HG03159 (cell line): ENCODE measurements around the gene TMEM47.

Experiments used
- ATAC-seq: cut with Tn5 transposase; IDR thresholded peaks from one replicate; pipeline ENCODE4 v1.9.1; 2021; ENCODE audit warnings: mild to moderate bottlenecking, moderate library complexity; ENCODE audit not compliant: unreplicated experiment

Gene TMEM47

DNA sequence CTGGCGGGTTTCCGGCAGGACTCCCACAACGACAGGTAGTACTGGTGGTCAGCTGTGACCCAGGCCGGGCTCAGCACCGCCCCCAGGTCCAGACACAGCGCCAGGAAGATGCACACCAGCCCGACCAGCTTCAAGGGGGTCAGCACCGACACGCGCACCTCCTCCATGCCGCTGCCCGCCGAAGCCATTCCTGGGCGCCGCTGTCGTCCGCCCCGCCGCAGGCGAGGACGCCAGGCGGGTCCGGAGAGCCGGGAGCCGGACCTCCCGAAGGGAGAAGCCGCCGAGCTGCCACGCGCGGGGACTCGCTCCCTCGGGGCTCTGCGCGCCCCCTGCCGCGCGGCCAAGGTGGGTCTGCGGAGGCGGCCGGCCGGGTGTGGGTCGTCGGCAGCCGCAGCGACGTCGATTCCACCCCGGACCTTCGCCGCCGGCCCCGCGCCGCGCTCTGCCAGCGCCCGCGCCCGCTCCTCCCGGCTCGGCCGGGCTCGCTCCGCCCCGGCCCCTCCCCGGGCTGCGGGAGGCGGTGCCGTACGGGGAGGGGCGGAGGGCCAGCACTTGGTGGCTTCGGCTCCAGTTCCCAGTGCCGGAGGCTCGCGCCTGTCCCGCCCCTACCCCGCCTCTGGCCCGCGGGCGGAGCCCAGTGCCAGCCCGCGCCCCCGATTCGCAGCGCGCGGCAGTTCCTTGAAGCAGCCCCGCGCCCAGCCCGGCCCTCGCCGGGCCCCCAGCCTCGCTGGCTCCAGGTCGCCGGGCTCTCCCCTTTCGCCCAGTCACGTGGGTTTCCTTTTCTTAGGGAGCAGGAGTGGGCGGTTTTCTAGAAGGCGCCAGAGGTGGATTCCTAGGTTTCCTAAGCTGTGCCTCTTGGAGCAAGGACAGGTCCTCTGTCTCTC is at the start of gene TMEM47:
TMEM47 (minus strand) TSS at position 444 of the 884 bp plus-strand sequence; CDS start at position 188, 256 bp downstream.
- no peak for ATAC-seq

- ATAC-seq: no peak
Observed at GRCh38 chrX:34687095-34687494, 30.0 kb upstream of the TMEM47 start.

DNA sequence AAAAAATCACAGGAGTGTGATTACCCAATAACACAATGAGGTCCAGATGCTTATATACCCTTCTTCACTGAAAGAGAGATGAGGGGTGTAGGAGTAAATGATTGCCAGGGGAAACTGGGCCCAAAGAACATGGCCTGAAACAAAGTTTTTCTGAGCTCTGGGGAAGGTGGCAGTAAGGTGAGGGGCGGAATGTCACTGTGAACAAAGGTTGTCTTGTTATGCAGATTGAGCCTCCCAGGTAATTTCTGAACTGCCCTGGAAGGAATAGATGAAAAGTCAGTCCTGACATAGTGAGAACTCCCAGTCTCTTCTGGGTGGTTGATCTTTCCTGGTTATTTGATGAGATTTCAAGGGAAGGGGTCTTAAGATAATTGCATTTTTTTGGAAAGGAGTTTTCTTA is 2.5 kb upstream of the TMEM47 start:
- no peak for ATAC-seq

- ATAC-seq: no peak
Observed at GRCh38 chrX:34658326-34658725, 1.2 kb upstream of the TMEM47 start.

GRCh38 chrX:34657726-34658070 is 613 bp upstream of the TMEM47 start:
- no peak for ATAC-seq

DNA sequence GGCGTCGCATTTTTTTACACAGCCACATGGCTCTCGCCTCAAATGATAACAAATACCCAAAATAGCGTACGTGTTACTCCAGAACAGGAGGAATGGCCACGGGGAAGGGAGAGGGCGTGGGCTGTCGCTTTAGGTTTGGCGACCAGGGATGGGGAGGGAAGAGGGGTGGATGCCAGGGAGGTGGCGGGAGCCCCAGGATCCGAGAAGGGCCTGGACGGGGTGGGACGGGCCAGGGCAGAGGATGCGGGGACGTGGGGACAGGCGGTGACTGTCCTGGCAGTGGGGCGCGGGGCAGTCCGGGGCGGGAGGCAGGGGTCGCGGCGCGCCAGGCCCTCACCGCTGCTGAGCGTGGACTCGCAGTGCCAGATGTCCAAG is 631 bp downstream of the TMEM47 start:
- ATAC-seq: no peak

GRCh38 chrX:34655501-34656455 is 1.3 kb downstream of the TMEM47 start:
- ATAC-seq: no peak

- no peak for ATAC-seq
Observed at GRCh38 chrX:34654696-34655490, 2.2 kb downstream of the TMEM47 start.

GRCh38 chrX:34653811-34654210 is 3.3 kb downstream of the TMEM47 start:
- no peak for ATAC-seq

- no peak for ATAC-seq
Observed at GRCh38 chrX:34642849-34643248, 14.2 kb downstream of the TMEM47 start.

GRCh38 chrX:34638116-34638515 is 19.0 kb downstream of the TMEM47 start:
- ATAC-seq: no peak

DNA sequence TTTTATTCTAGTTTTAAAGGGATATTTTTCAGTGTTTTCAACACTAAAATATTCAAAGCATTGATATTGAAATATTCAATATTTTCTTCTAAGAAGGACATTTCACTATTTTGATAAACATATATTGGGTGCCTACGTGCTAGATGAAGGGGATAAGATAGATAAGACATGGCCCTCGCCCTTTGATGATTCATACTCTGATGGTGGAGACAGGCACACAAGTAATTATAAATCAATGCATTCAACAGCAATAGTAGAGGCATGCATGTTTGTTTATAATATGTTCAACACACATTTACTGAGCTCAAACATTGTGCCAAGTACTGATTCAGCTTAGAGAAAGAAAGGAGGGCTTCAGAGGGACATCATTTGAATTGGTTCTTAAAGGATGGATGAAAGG is 22.7 kb downstream of the TMEM47 start:
- ATAC-seq: no peak

DNA sequence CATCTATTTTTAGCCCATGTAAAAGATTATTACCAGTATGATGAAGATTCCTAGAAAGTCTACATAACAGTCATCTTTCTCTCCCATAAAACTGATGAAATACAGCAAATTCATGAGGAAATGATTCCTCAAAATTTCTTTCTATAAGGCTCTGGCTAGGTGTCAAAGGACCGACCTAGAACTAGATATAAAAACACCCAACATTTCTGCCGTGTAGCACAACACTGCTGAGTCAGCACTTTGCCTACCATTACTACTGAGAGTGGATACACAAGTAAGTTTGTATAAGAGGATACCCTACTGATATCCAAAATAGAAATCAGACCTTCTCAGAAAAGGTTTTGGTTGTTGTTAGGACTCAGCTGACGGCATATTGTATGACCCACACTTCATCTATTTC is 24.7 kb downstream of the TMEM47 start:
- ATAC-seq: no peak

- no peak for ATAC-seq
Observed at GRCh38 chrX:34631479-34632220, 25.4 kb downstream of the TMEM47 start.

GRCh38 chrX:34629572-34629971 is 27.5 kb downstream of the TMEM47 start:
- no peak for ATAC-seq

GRCh38 chrX:34624416-34624815 is 32.7 kb downstream of the TMEM47 start:
- ATAC-seq: no peak

DNA sequence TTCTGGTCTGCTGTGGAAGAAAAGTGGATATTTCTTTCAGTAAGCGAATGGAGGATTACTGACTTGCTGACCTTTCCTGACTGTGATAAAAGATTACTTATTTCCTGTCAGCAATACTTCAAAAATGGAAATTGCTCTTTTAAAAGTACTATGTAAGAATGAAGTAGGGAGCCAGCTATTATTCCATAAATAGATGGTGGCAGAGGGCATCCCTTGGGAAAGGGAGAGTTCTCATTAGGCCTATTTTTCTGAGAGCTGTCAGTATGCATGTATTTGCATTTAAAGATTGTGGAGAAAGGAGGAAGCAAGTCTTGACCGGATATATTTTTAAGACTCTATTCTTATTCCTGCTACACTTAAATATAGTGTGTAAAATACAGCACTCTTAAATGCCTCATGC is 37.2 kb downstream of the TMEM47 start:
- no peak for ATAC-seq

DNA sequence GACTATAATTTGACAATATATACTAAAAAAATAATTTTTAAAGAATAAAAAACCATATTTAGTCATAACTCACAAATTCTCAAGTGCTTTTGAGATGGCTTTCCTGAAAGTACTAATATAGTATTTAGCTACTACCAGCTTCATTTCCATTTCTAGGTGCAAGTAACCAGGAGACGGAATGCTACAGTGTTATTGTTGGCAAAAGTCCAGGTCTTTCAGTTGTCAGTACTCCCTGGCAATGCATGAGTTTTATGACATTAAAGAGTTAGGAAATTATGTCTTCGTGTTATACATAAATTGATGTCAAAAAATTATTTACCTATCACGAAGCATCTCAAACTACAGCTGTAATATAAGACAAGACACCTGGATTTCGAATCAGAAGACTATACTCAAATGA is 45.0 kb downstream of the TMEM47 start:
- no peak for ATAC-seq

GRCh38 chrX:34598362-34598761 is 58.7 kb downstream of the TMEM47 start:
- no peak for ATAC-seq

GRCh38 chrX:34586936-34587335 is 70.1 kb downstream of the TMEM47 start:
- no peak for ATAC-seq
